Endodermal cell (in vitro differentiated cells): Measurements from ENCODE around the gene C1QTNF12. TPM values are rescaled to one million over a fixed set of nuclear protein-coding genes. Genes with fewer than 3 reads are reported as not detected.
A peak's percentile ranks its signal among the peaks of the same experiment; 100 is the strongest.

Experiments used
- DNase-seq: peaks from one replicate; pipeline ENCODE4 v3.0.0-alpha.2; 2017
- H3K27ac ChIP-seq: 2 replicates; pipeline ENCODE4 v1.5.1; 2013; ENCODE audit warnings: mild to moderate bottlenecking, low read depth, low read length, moderate library complexity
- H3K27me3 ChIP-seq: 2 replicates; pipeline ENCODE4 v1.6.1; 2013; ENCODE audit warnings: mild to moderate bottlenecking, low read length, moderate library complexity; ENCODE audit not compliant: insufficient read depth, control insufficient read depth, poor library complexity, severe bottlenecking
- H3K36me3 ChIP-seq: 2 replicates; pipeline ENCODE4 v1.7.0; 2013; ENCODE audit warnings: mild to moderate bottlenecking, low read length, moderate library complexity; ENCODE audit not compliant: control insufficient read depth, insufficient read depth
- H3K4me1 ChIP-seq: one replicate; pipeline ENCODE4 v1.7.0; 2013; ENCODE audit warnings: low read length; ENCODE audit not compliant: control insufficient read depth, insufficient read depth
- H3K4me3 ChIP-seq: 2 replicates; pipeline ENCODE4 v1.5.1; 2013; ENCODE audit warnings: mild to moderate bottlenecking, low read length, moderate library complexity
- H3K9ac ChIP-seq: 2 replicates; pipeline ENCODE4 v1.6.1; 2013; ENCODE audit warnings: mild to moderate bottlenecking, low read length, moderate library complexity; ENCODE audit not compliant: poor library complexity, severe bottlenecking; ENCODE audit errors: extremely low read depth
- H3K9me3 ChIP-seq: 2 replicates; pipeline ENCODE4 v1.6.1; 2013; ENCODE audit warnings: mild to moderate bottlenecking, low read length, moderate library complexity; ENCODE audit not compliant: control insufficient read depth
- H3K27ac Mint-ChIP-seq: 2 replicates; pipeline ENCODE4 v1.8.0; 2020; ENCODE audit warnings: mixed read lengths
- H3K27me3 Mint-ChIP-seq: 2 replicates; pipeline ENCODE4 v1.8.0; 2021; ENCODE audit warnings: mild to moderate bottlenecking, mixed read lengths; ENCODE audit not compliant: insufficient read depth
- H3K36me3 Mint-ChIP-seq: 2 replicates; pipeline ENCODE4 v1.8.0; 2020; ENCODE audit warnings: low read depth, mixed read lengths
- H3K4me1 Mint-ChIP-seq: 2 replicates; pipeline ENCODE4 v1.8.0; 2020; ENCODE audit warnings: mixed read lengths
- H3K4me3 Mint-ChIP-seq: 2 replicates; pipeline ENCODE4 v1.8.0; 2020; ENCODE audit warnings: mild to moderate bottlenecking, moderate library complexity, mixed read lengths
- H3K9me3 Mint-ChIP-seq: 2 replicates; pipeline ENCODE4 v1.8.0; 2020; ENCODE audit warnings: mild to moderate bottlenecking, mixed read lengths
- CTCF ChIP-seq: fragments of 200-600 bp; sonication (generic); conservative IDR thresholded peaks from 2 replicates; pipeline ENCODE4 v1.5.0; 2021; ENCODE audit warnings: antibody characterized with exemption, mild to moderate bottlenecking
- WGBS, 2 experiments: methylation state at CpG; one replicate each; pipeline versions ENCODE4 v1.1.5 to v1.1.7; 2013; ENCODE audit warnings: missing lambda C conversion rate in 2 of 2, mixed read lengths in 1 of 2; ENCODE audit not compliant: insufficient coverage in 1 of 2, insufficient read length in 1 of 2; 5-methylcytosine and 5-hydroxymethylcytosine counted together
- total RNA-seq, 2 donors: library from RNA; stranded (reverse); fragmentation: NEBNext Ultra II Directional in 1 of 2; extraction: Animal tissue kit (Norgen Biotek cat#: 25700) in 1 of 2; gene quantifications; 2 replicates in 1 of 2; 3 replicates in 1 of 2; pipeline ENCODE4 v1.2.1, GENCODE V29; 2021

Gene C1QTNF12
- total RNA-seq, 2 donors from 2014 or later = 8.1 to 13.5 TPM

GRCh38 chr1:1247341-1247913 is 905 bp upstream of the C1QTNF12 start:
- WGBS, 2 experiments = 71 to 87% methylated on average over 7 to 25 of the region's 25 CpGs
- H3K4me1 Mint-ChIP-seq = no peaks in the 10 kb centered on the region
- no peaks in the 10 kb centered on the region for H3K4me1 ChIP-seq
- H3K27me3 Mint-ChIP-seq = peaks cover 1% of the 10 kb centered on the region
- no peak overlapping the region for H3K27ac ChIP-seq
- peaks cover 8% of the 10 kb centered on the region for H3K36me3 Mint-ChIP-seq
- no peak overlapping the region for H3K4me3 ChIP-seq
- H3K36me3 ChIP-seq = peaks cover 4% of the 10 kb centered on the region
- H3K4me3 Mint-ChIP-seq = peak overlapping the region; percentile 15
- no peak overlapping the region for H3K27ac Mint-ChIP-seq
- H3K9me3 Mint-ChIP-seq = no peaks in the 10 kb centered on the region
- no peak overlapping the region for H3K9ac ChIP-seq
- H3K27me3 ChIP-seq = peaks cover 12% of the 10 kb centered on the region
- no peak for TF ChIP-seq CTCF
- no peaks in the 10 kb centered on the region for H3K9me3 ChIP-seq
- no peak for DNase-seq

GRCh38 chr1:1245817-1246576 is 525 bp downstream of the C1QTNF12 start:
- DNase-seq = peak; percentile 78
- H3K27ac Mint-ChIP-seq = no peak overlapping the region
- no peaks in the 10 kb centered on the region for H3K9me3 ChIP-seq

GRCh38 chr1:1245178-1245816 is 1.2 kb downstream of the C1QTNF12 start:
- H3K27ac Mint-ChIP-seq = no peak overlapping the region
- H3K4me1 Mint-ChIP-seq = no peaks in the 10 kb centered on the region
- no peak for DNase-seq
- peaks cover 1% of the 10 kb centered on the region for H3K36me3 Mint-ChIP-seq
- H3K27me3 Mint-ChIP-seq = peaks cover 1% of the 10 kb centered on the region
- 95 to 97% methylated on average over 7 to 22 of the region's 23 CpGs for WGBS, 2 experiments
- Histone ChIP-seq H3K36me3 (no peaks in the 10 kb centered on the region), H3K27ac (no peak overlapping the region), H3K27me3 (peaks cover 12% of the 10 kb centered on the region), H3K4me3 (no peak overlapping the region), H3K4me1 (no peaks in the 10 kb centered on the region), H3K9ac (no peak overlapping the region), H3K9me3 (no peaks in the 10 kb centered on the region)
- H3K4me3 Mint-ChIP-seq = no peak overlapping the region
- no peaks in the 10 kb centered on the region for H3K9me3 Mint-ChIP-seq
- no peak for TF ChIP-seq CTCF

More at GRCh38 chr1:1245817-1246576, 525 bp downstream of the C1QTNF12 start:
- Histone ChIP-seq H3K4me3 (no peak overlapping the region), H3K4me1 (no peaks in the 10 kb centered on the region), H3K27ac (no peak overlapping the region), H3K27me3 (peaks cover 12% of the 10 kb centered on the region), H3K36me3 (no peaks in the 10 kb centered on the region), H3K9ac (no peak overlapping the region)
- WGBS, 2 experiments = 68 to 100% methylated on average over 2 to 45 of the region's 45 CpGs
- no peak for TF ChIP-seq CTCF
- Mint-ChIP-seq H3K27me3 (peaks cover 1% of the 10 kb centered on the region), H3K9me3 (no peaks in the 10 kb centered on the region), H3K4me3 (no peak overlapping the region), H3K36me3 (peaks cover 2% of the 10 kb centered on the region), H3K4me1 (no peaks in the 10 kb centered on the region)
